LHCN-M2 (cell line): Measurements from ENCODE around the gene NUP210. TPM values are rescaled to one million over a fixed set of nuclear protein-coding genes. Genes with fewer than 3 reads are reported as not detected.

ENCODE experiments used
- DNase-seq: peaks from one replicate; pipeline ENCODE4 v3.0.0-alpha.2; 2012; ENCODE audit warnings: low read depth
- total RNA-seq: library from RNA; depleted of rRNA; stranded (reverse); fragments of >200 nt; gene quantifications from 2 replicates; pipeline ENCODE4 v1.2.3, GENCODE V29; 2014; rRNA removed

NUP210 gene
- total RNA-seq, 1 experiment from 2014 or later: not detected

- no peak for DNase-seq
Measured at GRCh38 chr3:13275376-13276005, 144.6 kb downstream of the NUP210 start.

- no peak for DNase-seq
Measured at GRCh38 chr3:13274551-13275332, 145.4 kb downstream of the NUP210 start.

- no peak for DNase-seq
Measured at GRCh38 chr3:13274125-13274524, 146.0 kb downstream of the NUP210 start.

GRCh38 chr3:13273604-13274105 lies 146.5 kb downstream of the NUP210 start:
- no peak for DNase-seq

- DNase-seq: no peak
Measured at GRCh38 chr3:13272831-13273603, 147.1 kb downstream of the NUP210 start.

GRCh38 chr3:13269711-13270378 lies 150.3 kb downstream of the NUP210 start:
- no peak for DNase-seq

- DNase-seq: no peak
Measured at GRCh38 chr3:13268961-13269441, 151.1 kb downstream of the NUP210 start.

GRCh38 chr3:13268120-13268519 lies 152.0 kb downstream of the NUP210 start:
- no peak for DNase-seq

GRCh38 chr3:13266651-13267362 lies 153.3 kb downstream of the NUP210 start:
- no peak for DNase-seq

Other genes starting within 250 kb of the NUP210 start
- gene HDAC11, start 60.0 kb upstream of the NUP210 start, total RNA-seq: 7.1 and 11.3 TPM in 2 replicates
- 0.06 and 0.19 TPM in 2 replicates for gene FBLN2, start 128.8 kb upstream of the NUP210 start, total RNA-seq